Measurements from ENCODE around the gene B4GALT2.
A peak's percentile ranks its signal among the peaks of the same experiment; 100 is the strongest.

B4GALT2 gene

DNA sequence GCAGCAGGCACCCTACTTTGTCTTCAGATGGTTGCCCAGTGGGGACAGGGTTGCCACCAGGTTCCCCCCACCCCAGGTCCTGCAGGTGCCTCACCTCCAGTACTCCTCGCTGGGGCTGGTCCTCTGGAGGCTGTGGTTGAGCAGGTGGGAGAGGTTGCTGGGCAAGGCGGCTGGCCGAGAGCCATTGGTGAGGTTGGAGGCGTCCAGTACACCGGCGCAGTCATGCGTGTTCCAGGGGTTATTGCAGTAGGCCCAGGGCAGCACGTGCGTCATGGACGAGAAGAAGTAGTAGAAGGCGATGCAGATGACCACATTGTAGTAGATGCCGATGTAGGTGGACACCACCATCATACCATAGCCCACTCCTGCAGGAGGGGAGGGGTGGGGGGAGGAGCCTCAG lies 29.2 kb downstream of the B4GALT2 start:
- no peak for DNase-seq

- no peak for DNase-seq
Measured at GRCh38 chr1:44010935-44011471, 32.0 kb downstream of the B4GALT2 start.

GRCh38 chr1:44012404-44012803 lies 33.4 kb downstream of the B4GALT2 start:
- peak; percentile 25 for DNase-seq

DNA sequence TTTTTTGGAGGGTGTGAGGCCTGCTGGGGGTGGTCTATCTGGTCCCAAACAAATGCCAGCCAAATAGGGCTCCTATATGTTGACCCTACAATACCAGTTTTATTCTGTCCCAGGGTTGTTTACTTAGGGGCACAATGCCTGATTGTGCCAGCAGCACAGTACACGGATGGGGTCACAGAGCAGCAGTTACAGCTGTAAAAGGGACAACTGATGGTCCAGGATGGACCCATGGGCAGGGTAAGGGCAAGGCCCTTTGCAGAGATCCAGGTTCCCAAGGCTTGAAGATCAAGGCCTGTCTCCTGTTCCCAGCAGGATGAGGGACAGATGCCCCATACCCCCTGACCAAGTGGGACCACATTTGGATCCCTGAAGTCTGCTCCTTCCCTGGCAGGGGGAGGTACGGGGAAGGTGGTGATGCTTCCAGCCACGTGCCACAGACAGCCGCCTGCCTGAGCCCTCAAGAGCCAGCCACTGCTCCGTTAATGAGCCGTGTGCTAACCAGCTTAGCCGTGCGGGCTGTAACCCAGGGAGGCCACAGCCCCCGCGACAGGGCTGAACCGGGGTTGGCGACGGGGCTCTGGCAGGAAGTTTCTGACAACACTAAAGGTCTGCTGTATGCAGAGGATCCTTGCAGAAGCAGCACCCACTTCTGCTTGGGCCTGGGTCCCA lies 34.1 kb downstream of the B4GALT2 start:
- no peak for DNase-seq

- no peak for DNase-seq
Measured at GRCh38 chr1:44013949-44014348, 34.9 kb downstream of the B4GALT2 start.

DNA sequence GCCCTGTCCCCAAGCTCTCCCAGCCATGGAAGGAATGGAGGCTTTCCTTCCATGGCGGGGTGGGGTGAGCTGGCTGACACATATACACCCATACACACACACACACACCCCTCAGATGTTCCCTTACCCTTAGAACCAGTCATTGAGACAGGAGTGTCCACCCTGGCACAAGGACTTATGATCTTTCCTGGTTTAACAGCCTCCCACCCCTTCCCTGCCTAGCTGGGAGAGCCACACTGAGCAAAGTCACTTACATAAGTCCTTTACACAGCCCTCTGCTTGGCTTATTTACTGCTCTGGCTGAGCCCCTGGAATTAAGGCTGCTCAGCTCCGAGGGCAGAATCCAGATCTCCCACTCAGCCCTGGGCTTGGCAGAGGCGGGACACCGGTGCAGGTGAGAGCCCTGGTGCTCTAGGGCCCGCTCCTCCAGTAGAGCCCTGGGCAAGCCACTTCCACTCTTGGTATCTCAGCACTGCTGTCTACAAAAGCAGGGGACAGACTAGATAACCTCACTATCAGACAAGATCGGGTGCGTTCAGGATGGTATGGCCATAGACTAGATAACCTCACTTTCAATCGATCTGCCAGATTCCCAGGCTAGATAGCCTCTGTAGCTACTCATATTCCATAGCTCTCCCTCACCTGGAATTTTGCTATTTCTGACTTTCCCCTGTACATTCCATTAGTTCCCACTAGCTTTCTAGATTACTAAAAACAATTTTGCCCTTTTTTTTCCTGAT lies 35.5 kb downstream of the B4GALT2 start:
- DNase-seq: no peak

- DNase-seq: no peak
Measured at GRCh38 chr1:44015206-44015605, 36.2 kb downstream of the B4GALT2 start.

- DNase-seq: no peak
Measured at GRCh38 chr1:44016041-44016889, 37.3 kb downstream of the B4GALT2 start.

- no peak for DNase-seq
Measured at GRCh38 chr1:44016890-44017400, 37.9 kb downstream of the B4GALT2 start.

- no peak for DNase-seq
Measured at GRCh38 chr1:44019466-44019948, 40.5 kb downstream of the B4GALT2 start.

DNA sequence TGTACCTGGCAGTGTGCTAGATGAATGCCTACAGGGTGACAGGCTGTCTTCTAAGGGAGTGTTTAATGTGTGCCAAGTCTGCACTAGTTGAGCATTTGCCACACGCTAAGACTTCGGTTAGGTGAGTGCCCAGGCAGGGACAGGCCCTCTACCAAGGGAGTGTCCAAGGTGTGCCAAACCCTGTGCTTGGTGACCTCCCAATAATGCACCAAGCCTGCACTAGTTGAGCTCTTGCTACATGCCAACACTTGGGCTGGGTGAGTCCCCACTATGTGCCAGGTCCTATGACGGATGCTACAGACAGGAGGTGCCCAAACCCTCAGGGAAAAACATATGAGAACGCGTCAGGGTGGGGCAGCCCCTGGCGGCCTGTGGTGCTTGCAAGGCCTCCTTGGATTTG lies 41.5 kb downstream of the B4GALT2 start:
- DNase-seq: no peak

DNA sequence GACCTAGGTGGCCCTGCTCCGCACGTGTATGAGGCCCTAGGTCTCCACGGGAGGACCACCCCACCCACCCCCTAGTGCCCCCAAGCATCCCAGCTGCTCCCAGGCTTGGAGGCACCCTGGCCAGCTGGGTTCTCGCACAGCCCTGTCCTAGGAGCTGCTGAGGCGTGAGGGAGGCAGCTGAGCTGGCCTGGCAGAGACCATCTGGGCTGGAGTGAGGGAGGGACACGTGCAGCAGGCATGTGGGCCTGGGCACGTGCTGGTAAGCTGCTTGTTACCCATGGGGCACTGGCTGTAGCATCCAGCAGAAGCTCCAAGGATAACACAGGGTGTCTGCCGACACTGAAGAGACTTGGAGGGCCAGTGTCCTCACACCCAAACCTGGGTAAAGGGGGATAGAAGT lies 42.1 kb downstream of the B4GALT2 start:
- no peak for DNase-seq

GRCh38 chr1:44021581-44022321 lies 42.7 kb downstream of the B4GALT2 start:
- no peak for DNase-seq

GRCh38 chr1:44024031-44024902 lies 45.3 kb downstream of the B4GALT2 start:
- DNase-seq: no peak

GRCh38 chr1:44024903-44025525 lies 46.0 kb downstream of the B4GALT2 start:
- no peak for DNase-seq

GRCh38 chr1:44025816-44026215 lies 46.8 kb downstream of the B4GALT2 start:
- no peak for DNase-seq

DNA sequence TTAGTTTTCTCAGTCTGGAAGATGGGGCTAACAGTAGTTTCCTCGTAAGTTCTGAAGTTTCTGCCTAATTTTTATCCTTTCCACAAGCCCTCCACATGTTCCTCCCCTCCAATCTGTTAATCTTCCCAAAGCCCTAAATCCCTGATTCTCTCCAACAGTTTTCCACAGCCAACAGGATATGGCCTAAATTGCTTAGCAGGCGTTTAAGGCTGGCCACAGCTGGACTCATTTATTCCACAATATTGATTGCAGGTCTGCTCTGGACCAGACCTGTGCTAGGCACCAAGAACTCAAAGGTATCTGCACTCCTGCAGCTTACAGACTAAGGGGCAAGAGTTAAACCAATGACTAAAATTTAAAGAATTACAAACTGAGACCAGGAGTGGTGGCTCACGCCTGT lies 48.3 kb downstream of the B4GALT2 start:
- no peak for DNase-seq

DNA sequence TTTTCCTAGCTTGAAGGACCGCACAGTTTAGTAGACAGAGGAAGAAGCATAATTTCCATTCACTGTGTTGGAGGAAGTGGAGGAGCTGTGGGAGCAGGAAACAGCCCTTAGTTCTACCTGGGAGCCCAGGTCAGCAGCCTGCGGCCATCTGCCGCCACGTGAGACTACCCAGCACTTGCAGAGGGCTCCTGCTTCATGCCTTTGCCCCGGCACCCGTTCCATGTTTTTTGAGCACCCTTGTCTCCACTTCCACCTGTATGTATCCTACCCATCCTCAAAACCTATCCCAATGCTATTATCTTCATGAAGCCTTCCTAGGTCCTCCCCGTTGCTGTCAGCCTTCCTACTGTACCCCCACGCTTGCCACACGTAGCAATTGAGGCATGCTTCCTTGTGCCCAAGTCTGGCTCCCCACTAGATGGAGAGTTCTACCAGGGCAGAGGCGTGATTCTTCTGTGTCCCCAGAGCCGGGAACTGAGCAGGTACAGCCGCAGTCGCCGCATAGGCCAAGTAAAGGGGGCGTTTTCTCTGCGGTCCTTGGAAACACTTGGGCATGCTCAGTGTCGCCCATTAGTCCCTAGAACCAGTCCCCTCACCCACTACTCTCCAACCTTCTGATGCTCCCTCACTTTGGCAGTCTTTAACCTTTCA lies 50.4 kb downstream of the B4GALT2 start:
- DNase-seq: no peak

DNA sequence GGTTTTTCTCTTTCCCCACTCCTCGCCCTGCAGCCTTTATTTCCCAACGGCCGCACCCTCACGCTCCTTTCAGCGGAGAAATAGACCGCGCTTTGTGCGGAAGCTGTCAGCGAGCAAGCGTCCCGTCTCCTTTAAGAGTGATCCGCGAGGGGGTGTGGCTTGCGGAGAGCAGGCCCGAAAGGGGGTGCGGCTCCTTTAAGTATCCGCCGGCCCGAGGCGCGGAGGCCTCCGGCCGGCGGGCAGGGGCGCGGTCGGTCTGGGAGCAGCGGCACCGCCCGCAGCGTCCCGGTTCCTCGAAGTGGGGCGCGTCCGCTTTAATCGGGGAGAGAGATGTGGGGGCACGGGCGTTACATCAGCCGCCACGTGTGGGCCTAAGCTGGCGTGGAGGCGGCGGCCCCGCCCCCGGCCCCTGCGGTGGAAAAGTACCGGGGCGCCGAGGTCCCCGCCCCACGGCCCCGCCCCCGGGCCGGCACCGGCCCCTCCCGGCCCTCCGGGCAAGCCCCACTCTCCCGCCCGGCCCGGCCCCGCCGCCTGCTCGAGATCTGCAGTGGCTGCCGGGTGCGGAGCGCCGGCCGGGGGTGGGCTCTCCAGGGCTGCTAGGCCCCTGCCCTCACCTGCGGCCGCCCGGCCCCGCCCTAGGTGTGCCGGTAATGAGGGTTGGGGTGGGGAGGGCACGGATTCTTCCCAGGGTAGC lies 51.0 kb downstream of the B4GALT2 start:
- DNase-seq: peak; percentile 46
